Common myeloid progenitor, CD34-positive (primary cell): ENCODE data around the gene TM4SF4.
A peak's percentile ranks its signal among the peaks of the same experiment; 100 is the strongest.

Experiments
- CTCF ChIA-PET: fragments of 350-600 bp; sonication (Branson Sonifier 250); formaldehyde crosslinking; loops from one replicate; lab custom pipeline; 2021; ENCODE audit warnings: antibody characterized with exemption; lab: Charles Lee
- POLR2A ChIA-PET: fragments of 350-600 bp; sonication (Branson Sonifier 250); formaldehyde crosslinking; loops from one replicate; lab custom pipeline; 2021; ENCODE audit warnings: antibody characterized with exemption; lab: Charles Lee
- DNase-seq, 3 donors: peaks; one replicate each; pipeline versions ENCODE4 v3.0.0 to v3.0.0-alpha.2; 2013
- H3K27ac ChIP-seq, 2 experiments: 1 replicate in 1 of 2; 2 replicates in 1 of 2; pipeline ENCODE4 v1.7.0; 2013; ENCODE audit warnings: inconsistent platforms in 2 of 2, low read length in 2 of 2, mild to moderate bottlenecking in 2 of 2, low read depth in 1 of 2, moderate library complexity in 1 of 2; ENCODE audit not compliant: severe bottlenecking in 2 of 2, insufficient read depth in 1 of 2, poor library complexity in 1 of 2
- H3K27me3 ChIP-seq, 5 experiments: replicated peaks in 2 of 5; 1 replicate in 3 of 5; 2 replicates in 2 of 5; pipeline versions ENCODE4 v1.6.1 to v1.7.0; 2013; ENCODE audit warnings: low read length in 4 of 5, mild to moderate bottlenecking in 2 of 5, moderate library complexity in 2 of 5, inconsistent platforms in 1 of 5; ENCODE audit not compliant: insufficient read depth in 5 of 5, control insufficient read depth in 4 of 5
- H3K36me3 ChIP-seq, 4 experiments: 1 replicate in 2 of 4; 2 replicates in 2 of 4; pipeline versions ENCODE4 v1.6.1 to v1.7.0; 2013; ENCODE audit warnings: low read length in 3 of 4, control low read depth in 1 of 4, mild to moderate bottlenecking in 1 of 4; ENCODE audit not compliant: control insufficient read depth in 4 of 4, insufficient read depth in 4 of 4
- H3K4me1 ChIP-seq, 4 experiments: 1 replicate in 3 of 4; 2 replicates in 1 of 4; pipeline versions ENCODE4 v1.6.1 to v1.7.1; 2013; ENCODE audit warnings: low read length in 3 of 4, mild to moderate bottlenecking in 3 of 4, control low read depth in 1 of 4, inconsistent platforms in 1 of 4, moderate library complexity in 1 of 4; ENCODE audit not compliant: control insufficient read depth in 4 of 4, insufficient read depth in 4 of 4; ENCODE audit errors: control extremely low read depth in 1 of 4
- H3K4me3 ChIP-seq, 7 experiments: 1 replicate in 4 of 7; 2 replicates in 3 of 7; pipeline versions ENCODE4 v1.5.1 to v1.7.0; 2013; ENCODE audit warnings: mild to moderate bottlenecking in 7 of 7, low read length in 6 of 7, moderate library complexity in 6 of 7, inconsistent platforms in 2 of 7, low read depth in 2 of 7, control low read depth in 1 of 7; ENCODE audit not compliant: insufficient read depth in 4 of 7, control insufficient read depth in 1 of 7; ENCODE audit errors: extremely low read depth in 1 of 7
- H3K9me3 ChIP-seq, 5 experiments: 1 replicate in 4 of 5; 2 replicates in 1 of 5; pipeline versions ENCODE4 v1.6.1 to v1.7.1; 2013; ENCODE audit warnings: low read length in 4 of 5, mild to moderate bottlenecking in 2 of 5, inconsistent platforms in 1 of 5, low read depth in 1 of 5, moderate library complexity in 1 of 5; ENCODE audit not compliant: control insufficient read depth in 4 of 5, insufficient read depth in 2 of 5; ENCODE audit errors: control extremely low read depth in 1 of 5
- WGBS: methylation state at CpG from one replicate; pipeline ENCODE4 v1.1.5; 2013; ENCODE audit not compliant: insufficient coverage; 5-methylcytosine and 5-hydroxymethylcytosine counted together

TM4SF4 gene

GRCh38 chr3:149493315-149494021 lies 19.0 kb downstream of the TM4SF4 start:
- Histone ChIP-seq H3K36me3 (no peaks in the 10 kb centered on the region), H3K9me3 (no peaks in the 10 kb centered on the region), H3K27ac (no peak overlapping the region), H3K27me3 (no peaks in the 10 kb centered on the region), H3K4me1 (peaks cover 0 to 2% (median 0%) of the 10 kb centered on the region in 4 experiments), H3K4me3 (no peak overlapping the region)
- POLR2A ChIA-PET = no interaction called here
- CTCF ChIA-PET = interaction anchor here (0.6 to 4.0 kb wide), 13 partner anchors 9 to 671 kb away, joined by 3 to 20 read pairs (median 3); no protein-coding TSS in a partner anchor
- WGBS = 93% methylated on average over 8 of the region's 8 CpGs
- DNase-seq = no peak

DNA sequence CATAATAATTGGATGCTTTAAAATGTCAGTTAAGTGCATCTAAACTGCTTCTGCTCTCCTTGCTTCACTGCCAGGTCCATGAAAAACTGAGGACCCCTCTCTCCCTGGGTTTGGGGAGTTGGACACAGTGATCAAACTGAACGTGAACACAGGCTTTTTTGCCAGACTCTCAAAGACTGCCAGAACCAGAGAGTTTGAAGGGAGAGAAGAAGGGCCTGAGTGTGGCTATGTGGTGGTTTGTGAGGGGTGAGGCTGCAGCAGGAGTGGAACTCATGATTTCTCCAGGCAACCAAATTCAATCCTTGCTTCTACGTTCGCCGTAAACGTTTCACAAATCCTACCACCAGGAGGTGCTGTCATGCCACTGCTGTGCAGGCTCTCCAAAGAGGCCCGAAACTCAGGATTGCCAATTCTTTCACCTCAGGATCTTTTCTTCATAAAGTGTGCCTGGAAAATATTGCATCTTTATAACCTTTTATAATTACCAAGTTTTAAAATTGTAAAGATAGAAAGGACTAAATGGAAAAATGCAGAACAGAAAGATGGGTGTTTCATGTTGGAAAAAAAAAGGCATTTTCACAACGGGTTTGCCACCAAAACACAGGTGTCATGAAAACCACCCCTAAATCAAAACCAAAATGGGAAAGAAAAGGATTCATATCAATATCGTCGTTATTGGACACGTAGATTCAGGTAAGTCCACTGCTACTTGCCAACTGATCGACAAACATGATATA lies 19.7 kb downstream of the TM4SF4 start:
- POLR2A ChIA-PET = no interaction called here

GRCh38 chr3:149494759-149495580 lies 20.5 kb downstream of the TM4SF4 start:
- Histone ChIP-seq H3K4me3 (no peak overlapping the region), H3K36me3 (no peaks in the 10 kb centered on the region), H3K27ac (no peak overlapping the region), H3K27me3 (no peaks in the 10 kb centered on the region), H3K4me1 (peaks cover 0 to 2% (median 0%) of the 10 kb centered on the region in 4 experiments), H3K9me3 (no peaks in the 10 kb centered on the region)
- CTCF ChIA-PET = interaction anchor here (0.9 to 4.0 kb wide), 12 partner anchors 8 to 276 kb away, joined by 3 to 20 read pairs (median 5); no protein-coding TSS in a partner anchor
- POLR2A ChIA-PET = no interaction called here
- DNase-seq = peak in 1 of 3 donors; percentile 34
- WGBS = 95% methylated on average over 4 of the region's 6 CpGs

More for the DNA sequence above, 19.7 kb downstream of the TM4SF4 start:
- CTCF ChIA-PET = interaction anchor here (0.6 to 4.0 kb wide), 15 partner anchors 9 to 672 kb away, joined by 3 to 20 read pairs (median 4); no protein-coding TSS in a partner anchor
- no peaks in the 10 kb centered on the region for H3K27me3 ChIP-seq
- WGBS = 36% methylated on average over 7 of the region's 11 CpGs
- no peaks in the 10 kb centered on the region for H3K36me3 ChIP-seq
- H3K4me3 ChIP-seq = no peak overlapping the region
- peak; percentile 70 to 82 (median 74) for DNase-seq
- H3K9me3 ChIP-seq = no peaks in the 10 kb centered on the region
- H3K4me1 ChIP-seq = peaks cover 0 to 2% (median 0%) of the 10 kb centered on the region in 4 experiments
- no peak overlapping the region for H3K27ac ChIP-seq

DNA sequence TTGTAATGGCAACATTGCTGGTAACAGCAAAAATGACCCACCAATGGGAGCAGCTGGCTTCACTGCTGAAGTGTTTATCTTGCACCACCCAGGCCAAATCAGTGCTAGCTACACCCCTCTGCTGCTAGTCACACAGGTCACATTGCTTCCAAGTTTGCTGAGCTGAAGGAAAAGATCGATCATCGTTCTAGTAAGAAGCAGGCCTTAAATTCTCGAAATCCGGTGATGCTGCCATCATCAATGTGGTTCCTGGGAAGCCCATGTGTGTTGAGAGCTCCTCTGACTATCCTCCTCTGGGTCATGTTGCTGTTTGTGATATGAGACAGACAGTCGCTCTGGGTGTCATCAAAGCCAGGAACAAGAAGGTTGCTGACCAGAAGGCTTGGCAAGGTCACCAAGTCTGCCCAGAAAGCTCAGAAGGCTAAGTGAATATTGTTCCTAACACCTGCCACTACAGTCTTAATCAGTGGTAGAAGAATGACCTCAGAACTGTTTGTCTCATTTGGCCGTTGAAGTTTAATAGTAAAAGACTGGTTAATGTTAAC lies 21.2 kb downstream of the TM4SF4 start:
- Histone ChIP-seq H3K4me1 (peaks cover 0 to 2% (median 0%) of the 10 kb centered on the region in 4 experiments), H3K4me3 (no peak overlapping the region), H3K9me3 (no peaks in the 10 kb centered on the region), H3K36me3 (no peaks in the 10 kb centered on the region), H3K27ac (no peak overlapping the region), H3K27me3 (no peaks in the 10 kb centered on the region)
- ChIA-PET CTCF (interaction anchor here (0.7 to 4.0 kb wide), 11 partner anchors 8 to 276 kb away, joined by 3 to 20 read pairs (median 5); no protein-coding TSS in a partner anchor), POLR2A (interaction anchor here (0.5 kb wide), 1 partner anchor 985 kb away, joined by 3 read pairs; no protein-coding TSS in a partner anchor)
- no peak for DNase-seq
- WGBS = 100% methylated on average over 5 of the region's 6 CpGs

DNA sequence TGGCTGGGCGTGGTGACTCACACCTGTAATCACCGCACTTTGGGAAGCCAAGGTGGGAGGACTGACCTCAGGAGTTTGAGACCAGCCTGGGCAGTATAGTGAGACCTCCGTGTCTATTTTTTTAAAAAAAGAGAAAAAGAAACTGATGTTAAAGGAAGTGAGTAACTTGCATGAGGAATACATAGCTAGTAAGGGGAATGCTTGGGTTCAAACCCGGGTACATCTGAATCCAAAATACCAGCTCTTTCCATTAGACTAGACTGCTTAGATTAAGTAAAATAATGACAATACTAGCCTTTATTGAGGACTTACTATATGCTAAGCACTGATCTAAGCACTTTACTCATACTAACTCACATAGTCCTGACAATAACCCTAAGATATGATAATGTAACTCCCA lies 22.4 kb downstream of the TM4SF4 start:
- Histone ChIP-seq H3K9me3 (no peaks in the 10 kb centered on the region), H3K4me1 (peaks cover 0 to 2% (median 0%) of the 10 kb centered on the region in 4 experiments), H3K4me3 (no peak overlapping the region), H3K36me3 (no peaks in the 10 kb centered on the region), H3K27me3 (no peaks in the 10 kb centered on the region), H3K27ac (no peak overlapping the region)
- ChIA-PET CTCF (interaction anchor here (0.8 to 1.0 kb wide), 3 partner anchors 8 to 16 kb away, joined by 3 read pairs; no protein-coding TSS in a partner anchor), POLR2A (no interaction called here)
- 100% methylated on average over 2 of the region's 4 CpGs for WGBS
- no peak for DNase-seq

DNA sequence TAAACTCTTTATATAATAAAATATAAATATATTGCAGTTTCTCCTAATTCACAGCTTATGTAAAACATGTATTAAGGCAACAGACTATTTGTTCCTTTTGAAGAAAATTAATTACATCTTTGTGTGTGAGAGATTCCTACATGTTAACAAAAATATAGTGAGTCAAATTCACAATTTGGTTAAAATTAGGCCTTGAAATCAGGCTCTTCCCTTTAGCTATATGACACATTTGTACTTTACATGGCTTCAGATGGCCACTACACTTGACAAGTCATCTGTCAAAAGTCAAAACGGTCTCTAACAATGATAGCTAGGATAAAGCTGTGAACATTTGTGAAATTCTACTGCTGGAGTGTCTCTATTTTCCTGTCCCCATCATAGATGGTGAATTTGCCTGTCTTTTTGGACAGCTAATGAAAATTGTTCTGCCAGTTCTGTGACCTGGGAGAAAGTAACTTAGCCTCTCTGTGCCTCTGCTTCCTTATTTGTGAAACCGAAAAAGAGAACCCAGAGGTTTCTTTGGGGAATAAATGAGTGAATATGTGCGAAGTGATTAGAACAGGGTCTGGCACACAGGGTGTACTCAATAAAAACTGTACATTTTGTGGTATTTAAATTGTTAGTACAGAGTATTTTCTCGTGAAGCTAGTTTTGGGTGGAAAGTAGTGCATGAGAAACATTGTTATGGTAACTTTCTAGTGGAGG lies 23.6 kb downstream of the TM4SF4 start:
- CTCF ChIA-PET = interaction anchor here (0.8 to 1.9 kb wide), 5 partner anchors 8 to 268 kb away, joined by 3 to 7 read pairs (median 3); no protein-coding TSS in a partner anchor
- Histone ChIP-seq H3K36me3 (no peaks in the 10 kb centered on the region), H3K27ac (no peak overlapping the region), H3K4me1 (peaks cover 0 to 2% (median 0%) of the 10 kb centered on the region in 4 experiments), H3K4me3 (no peak overlapping the region), H3K27me3 (no peaks in the 10 kb centered on the region), H3K9me3 (no peaks in the 10 kb centered on the region)
- 75% methylated on average over 4 of the region's 4 CpGs for WGBS
- POLR2A ChIA-PET = no interaction called here
- no peak for DNase-seq
